B cell (primary cell): ENCODE data around the gene KATNBL1.

Source experiments
- CTCF ChIP-seq: fragments of 200-600 bp; IDR thresholded peaks from one replicate; pipeline ENCODE4 v1.8.0; 2022; ENCODE audit warnings: antibody characterized with exemption, mild to moderate bottlenecking
- EZH2 ChIP-seq: IDR thresholded peaks from 2 replicates; pipeline ENCODE4 v1.6.1; 2012; ENCODE audit warnings: borderline replicate concordance, low read depth, mild to moderate bottlenecking, moderate library complexity, low read length; ENCODE audit not compliant: insufficient read depth, poor library complexity, severe bottlenecking

- no peak for TF ChIP-seq CTCF
- TF ChIP-seq EZH2 = no peak
Observed at GRCh38 chr15:34124651-34125050, 85.2 kb downstream of the KATNBL1 start.
